Skeletal muscle satellite cell (primary cell): ENCODE results near the gene JPH3.

ENCODE experiments used
- H3K27me3 ChIP-seq: 2 replicates; pipeline ENCODE4 v1.7.0; 2013; ENCODE audit warnings: low read length; ENCODE audit not compliant: control insufficient read depth, insufficient read depth
- H3K36me3 ChIP-seq: 2 replicates; pipeline ENCODE4 v1.7.0; 2013; ENCODE audit warnings: mild to moderate bottlenecking, control low read depth, low read length; ENCODE audit not compliant: insufficient read depth
- H3K4me1 ChIP-seq: 2 replicates; pipeline ENCODE4 v1.7.0; 2013; ENCODE audit warnings: low read length; ENCODE audit not compliant: control insufficient read depth, insufficient read depth
- H3K4me2 ChIP-seq: 2 replicates; pipeline ENCODE4 v1.7.0; 2013; ENCODE audit warnings: mild to moderate bottlenecking, low read length
- H3K4me3 ChIP-seq: 2 replicates; pipeline ENCODE4 v1.7.0; 2013; ENCODE audit warnings: low read length
- H3K9ac ChIP-seq: 2 replicates; pipeline ENCODE4 v1.7.0; 2013; ENCODE audit warnings: mild to moderate bottlenecking, low read depth, low read length, moderate library complexity
- H3K9me3 ChIP-seq: replicated peaks from 2 replicates; pipeline ENCODE4 v1.7.0; 2013; ENCODE audit warnings: mild to moderate bottlenecking, control low read depth, low read length

The JPH3 gene

GRCh38 chr16:87665193-87665592, 62.9 kb downstream of the JPH3 start:
- H3K4me3 ChIP-seq, result no peak overlapping the region
- no peaks in the 10 kb centered on the region for H3K36me3 ChIP-seq
- no peaks in the 10 kb centered on the region for H3K4me1 ChIP-seq
- no peak overlapping the region for H3K9ac ChIP-seq
- no peak overlapping the region for H3K4me2 ChIP-seq
- no peaks in the 10 kb centered on the region for H3K9me3 ChIP-seq
- peaks cover 54% of the 10 kb centered on the region for H3K27me3 ChIP-seq

GRCh38 chr16:87666919-87667318, 64.6 kb downstream of the JPH3 start:
- H3K9ac ChIP-seq, result no peak overlapping the region
- no peak overlapping the region for H3K4me3 ChIP-seq
- H3K4me1 ChIP-seq, result no peaks in the 10 kb centered on the region
- no peak overlapping the region for H3K4me2 ChIP-seq
- H3K27me3 ChIP-seq, result peaks cover 52% of the 10 kb centered on the region
- H3K9me3 ChIP-seq, result no peaks in the 10 kb centered on the region
- no peaks in the 10 kb centered on the region for H3K36me3 ChIP-seq

- no peak overlapping the region for H3K4me3 ChIP-seq
- no peaks in the 10 kb centered on the region for H3K9me3 ChIP-seq
- peaks cover 54% of the 10 kb centered on the region for H3K27me3 ChIP-seq
- no peaks in the 10 kb centered on the region for H3K36me3 ChIP-seq
- no peaks in the 10 kb centered on the region for H3K4me1 ChIP-seq
- H3K9ac ChIP-seq, result no peak overlapping the region
- no peak overlapping the region for H3K4me2 ChIP-seq
Observed at GRCh38 chr16:87667443-87667842, 65.1 kb downstream of the JPH3 start.

GRCh38 chr16:87667946-87668345, 65.6 kb downstream of the JPH3 start:
- no peaks in the 10 kb centered on the region for H3K9me3 ChIP-seq
- H3K27me3 ChIP-seq, result peaks cover 53% of the 10 kb centered on the region

GRCh38 chr16:87669672-87670071, 67.4 kb downstream of the JPH3 start:
- H3K36me3 ChIP-seq, result no peaks in the 10 kb centered on the region
- no peaks in the 10 kb centered on the region for H3K9me3 ChIP-seq
- H3K9ac ChIP-seq, result no peak overlapping the region
- H3K4me1 ChIP-seq, result no peaks in the 10 kb centered on the region
- H3K27me3 ChIP-seq, result peaks cover 49% of the 10 kb centered on the region
- H3K4me3 ChIP-seq, result no peak overlapping the region
- no peak overlapping the region for H3K4me2 ChIP-seq

More at GRCh38 chr16:87667946-87668345, 65.6 kb downstream of the JPH3 start:
- no peak overlapping the region for H3K4me2 ChIP-seq
- H3K9ac ChIP-seq, result no peak overlapping the region
- no peaks in the 10 kb centered on the region for H3K36me3 ChIP-seq
- no peaks in the 10 kb centered on the region for H3K4me1 ChIP-seq
- H3K4me3 ChIP-seq, result no peak overlapping the region

- Histone ChIP-seq H3K27me3 (peaks cover 60% of the 10 kb centered on the region), H3K9me3 (no peaks in the 10 kb centered on the region), H3K9ac (no peak overlapping the region), H3K4me3 (no peak overlapping the region), H3K36me3 (no peaks in the 10 kb centered on the region), H3K4me2 (no peak overlapping the region), H3K4me1 (no peaks in the 10 kb centered on the region)
Observed at GRCh38 chr16:87671221-87671620, 68.9 kb downstream of the JPH3 start.

- Histone ChIP-seq H3K4me3 (no peak overlapping the region), H3K4me2 (no peak overlapping the region), H3K4me1 (no peaks in the 10 kb centered on the region), H3K9ac (no peak overlapping the region), H3K27me3 (peaks cover 58% of the 10 kb centered on the region), H3K36me3 (no peaks in the 10 kb centered on the region), H3K9me3 (no peaks in the 10 kb centered on the region)
Observed at GRCh38 chr16:87671715-87672270, 69.5 kb downstream of the JPH3 start.

GRCh38 chr16:87674419-87674818, 72.1 kb downstream of the JPH3 start:
- Histone ChIP-seq H3K4me2 (no peak overlapping the region), H3K27me3 (peaks cover 50% of the 10 kb centered on the region), H3K9ac (no peak overlapping the region), H3K9me3 (no peaks in the 10 kb centered on the region), H3K4me3 (no peak overlapping the region), H3K36me3 (no peaks in the 10 kb centered on the region), H3K4me1 (no peaks in the 10 kb centered on the region)

- no peak overlapping the region for H3K9ac ChIP-seq
- no peak overlapping the region for H3K4me2 ChIP-seq
- no peaks in the 10 kb centered on the region for H3K36me3 ChIP-seq
Observed at GRCh38 chr16:87675111-87675719, 72.9 kb downstream of the JPH3 start.

GRCh38 chr16:87677830-87678229, 75.5 kb downstream of the JPH3 start:
- H3K4me1 ChIP-seq, result peaks cover 8% of the 10 kb centered on the region
- peaks cover 49% of the 10 kb centered on the region for H3K27me3 ChIP-seq
- no peaks in the 10 kb centered on the region for H3K36me3 ChIP-seq
- no peak overlapping the region for H3K4me2 ChIP-seq
- no peak overlapping the region for H3K4me3 ChIP-seq
- no peaks in the 10 kb centered on the region for H3K9me3 ChIP-seq
- H3K9ac ChIP-seq, result no peak overlapping the region

More at GRCh38 chr16:87675111-87675719, 72.9 kb downstream of the JPH3 start:
- H3K4me3 ChIP-seq, result no peak overlapping the region
- H3K27me3 ChIP-seq, result peaks cover 50% of the 10 kb centered on the region
- no peaks in the 10 kb centered on the region for H3K9me3 ChIP-seq
- no peaks in the 10 kb centered on the region for H3K4me1 ChIP-seq

- Histone ChIP-seq H3K4me1 (peaks cover 8% of the 10 kb centered on the region), H3K4me2 (no peak overlapping the region), H3K9me3 (no peaks in the 10 kb centered on the region), H3K27me3 (peaks cover 52% of the 10 kb centered on the region), H3K36me3 (no peaks in the 10 kb centered on the region), H3K4me3 (no peak overlapping the region), H3K9ac (no peak overlapping the region)
Observed at GRCh38 chr16:87678618-87679017, 76.3 kb downstream of the JPH3 start.

GRCh38 chr16:87679593-87680271, 77.4 kb downstream of the JPH3 start:
- Histone ChIP-seq H3K4me2 (no peak overlapping the region), H3K9me3 (no peaks in the 10 kb centered on the region), H3K4me1 (peaks cover 8% of the 10 kb centered on the region), H3K36me3 (no peaks in the 10 kb centered on the region), H3K27me3 (peaks cover 60% of the 10 kb centered on the region), H3K9ac (no peak overlapping the region), H3K4me3 (no peak overlapping the region)
